Gastrocnemius medialis (tissue), 4 donors: ENCODE results near the gene ATP5F1D.

Source experiments
- CTCF ChIP-seq, 5 experiments: fragments of 450-650 bp in 3 of 5; fragments of 200-600 bp in 2 of 5; sonication (generic) in 2 of 5; IDR thresholded peaks in 4 of 5; conservative IDR thresholded peaks in 1 of 5; 1 replicate in 4 of 5; 2 replicates in 1 of 5; pipeline ENCODE4 v1.5.1; 2016 to 2019; ENCODE audit warnings: antibody characterized with exemption in 5 of 5, mild to moderate bottlenecking in 3 of 5, moderate library complexity in 3 of 5
- POLR2A ChIP-seq, 2 donors: fragments of 450-650 bp; IDR thresholded peaks; one replicate each; pipeline ENCODE4 v1.6.1; 2017; ENCODE audit warnings: antibody characterized with exemption in 2 of 2, mild to moderate bottlenecking in 2 of 2, moderate library complexity in 2 of 2

DNA sequence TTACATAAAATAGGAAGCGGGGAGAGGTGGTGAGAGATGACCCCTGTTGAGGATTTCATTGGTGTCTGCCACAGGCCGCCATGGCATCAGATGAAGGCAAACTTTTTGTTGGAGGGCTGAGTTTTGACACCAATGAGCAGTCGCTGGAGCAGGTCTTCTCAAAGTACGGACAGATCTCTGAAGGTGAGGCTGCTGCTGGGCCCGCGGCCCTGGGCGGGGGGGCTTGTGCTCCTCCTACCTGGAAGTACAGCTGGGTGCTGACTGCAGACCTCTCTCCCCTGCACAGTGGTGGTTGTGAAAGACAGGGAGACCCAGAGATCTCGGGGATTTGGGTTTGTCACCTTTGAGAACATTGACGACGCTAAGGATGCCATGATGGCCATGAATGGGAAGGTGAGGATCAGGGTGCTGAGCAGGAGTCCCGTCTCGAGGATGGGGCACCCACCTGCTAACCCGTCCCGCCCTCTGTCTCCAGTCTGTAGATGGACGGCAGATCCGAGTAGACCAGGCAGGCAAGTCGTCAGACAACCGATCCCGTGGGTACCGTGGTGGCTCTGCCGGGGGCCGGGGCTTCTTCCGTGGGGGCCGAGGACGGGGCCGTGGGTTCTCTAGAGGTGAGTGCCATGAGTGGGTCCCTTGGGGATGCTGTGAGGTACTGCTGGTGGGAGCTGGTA lies 29.4 kb downstream of the ATP5F1D start:
- TF ChIP-seq CTCF (IDR thresholded peaks at IDR 0.05 in 4 of 5, conservative IDR thresholded peaks at IDR 0.05 in 1 of 5) (no peak), POLR2A (IDR thresholded peaks at IDR 0.05) (no peak)
